HG03025 (cell line): Measurements from ENCODE around the gene SHROOM1.
"Not testable (repeated sequence)": the region's sequence is repeated elsewhere in the genome, so short reads cannot be mapped to it uniquely, and the experiment has no call there.

ENCODE experiments used
- ATAC-seq: cut with Tn5 transposase; IDR thresholded peaks from one replicate; pipeline ENCODE4 v1.9.1; 2021; ENCODE audit warnings: mild to moderate bottlenecking, moderate library complexity; ENCODE audit not compliant: unreplicated experiment, low FRiP score

SHROOM1 gene

DNA sequence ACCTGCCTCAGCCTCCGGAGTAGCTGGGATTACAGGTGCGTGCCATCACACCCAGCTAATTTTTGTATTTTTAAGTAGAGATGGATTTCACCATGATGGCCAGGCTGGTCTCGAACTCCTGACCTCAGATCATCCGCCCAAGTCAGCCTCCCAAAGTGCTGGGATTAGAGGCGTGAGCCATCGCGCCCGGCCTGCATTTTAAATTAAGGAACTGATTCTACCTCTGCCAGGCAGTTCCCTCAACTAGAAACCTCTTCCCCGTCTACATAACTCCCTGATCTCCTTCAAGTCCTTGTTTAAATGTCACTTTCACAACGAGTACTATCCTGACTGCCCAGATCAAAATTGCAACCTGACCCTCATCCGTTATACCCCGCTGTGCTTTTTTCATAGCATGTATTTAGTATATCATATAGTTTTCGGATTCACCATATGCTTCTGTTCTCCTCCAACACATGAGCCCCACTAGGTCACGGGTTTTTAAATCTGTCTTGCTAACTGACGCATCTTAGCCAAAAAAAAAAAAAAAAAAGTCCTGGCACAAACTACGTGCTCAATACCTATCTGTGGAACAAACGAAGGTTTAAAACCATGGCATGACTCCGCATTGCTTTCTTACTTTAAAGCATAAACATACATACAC lies 18.2 kb downstream of the SHROOM1 start:
- no peak for ATAC-seq

- no peak for ATAC-seq
Observed at GRCh38 chr5:132810605-132811004, 19.8 kb downstream of the SHROOM1 start.

- ATAC-seq = no peak
Observed at GRCh38 chr5:132808866-132809265, 21.6 kb downstream of the SHROOM1 start.

DNA sequence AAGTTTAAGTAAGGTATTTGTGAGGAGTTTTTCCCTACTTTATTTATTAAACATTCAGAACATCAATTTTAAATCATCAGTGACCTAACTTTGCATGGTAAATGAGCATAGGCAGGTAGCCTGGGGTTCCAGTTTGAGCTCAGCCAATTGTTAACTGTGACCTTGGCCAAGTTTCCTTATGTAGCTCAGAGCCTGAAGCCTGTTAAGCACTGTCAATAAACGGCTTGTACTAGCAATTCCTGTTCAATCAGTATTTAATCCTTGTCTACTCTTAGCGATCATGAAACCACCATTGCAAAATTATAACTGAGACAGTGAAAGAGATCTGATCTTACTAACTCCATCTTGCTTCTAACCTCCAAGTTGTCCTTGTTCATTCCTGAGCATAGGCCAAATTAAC lies 22.0 kb downstream of the SHROOM1 start:
- no peak for ATAC-seq

- no peak for ATAC-seq
Observed at GRCh38 chr5:132807163-132807838, 23.1 kb downstream of the SHROOM1 start.

DNA sequence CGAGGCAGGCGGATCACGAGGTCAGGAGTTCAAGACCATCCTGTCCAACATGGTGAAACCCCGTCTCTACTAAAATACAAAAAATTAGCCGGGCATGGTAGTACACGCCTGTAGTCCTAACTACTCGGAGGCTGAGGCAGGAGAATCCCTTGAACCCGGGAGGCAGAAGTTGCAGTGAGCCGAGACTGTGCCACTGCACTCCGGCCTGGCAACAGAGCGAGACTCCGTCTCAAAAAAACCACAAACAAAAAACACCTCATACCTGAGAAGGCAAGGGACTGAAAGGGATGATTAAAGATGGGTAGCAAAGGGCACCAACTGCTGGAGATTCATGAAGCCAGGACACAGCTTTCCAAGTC lies 23.7 kb downstream of the SHROOM1 start:
- not testable (repeated sequence) for ATAC-seq

DNA sequence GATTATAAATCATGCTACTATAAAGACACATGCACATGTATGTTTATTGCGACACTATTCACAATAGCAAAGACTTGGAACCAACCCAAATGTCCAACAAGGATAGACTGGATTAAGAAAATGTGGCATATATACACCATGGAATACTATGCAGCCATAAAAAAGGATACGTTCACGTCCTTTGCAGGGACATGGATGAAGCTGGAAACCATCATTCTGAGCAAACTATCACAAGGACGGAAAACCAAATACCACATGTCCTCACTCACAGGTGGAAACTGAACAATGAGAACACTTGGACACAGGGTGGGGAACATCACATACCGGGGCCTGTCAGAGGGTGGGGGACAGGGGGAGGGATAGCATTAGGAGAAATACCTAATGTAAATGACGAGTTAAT lies 24.6 kb downstream of the SHROOM1 start:
- not testable (repeated sequence) for ATAC-seq

GRCh38 chr5:132804219-132804618 lies 26.2 kb downstream of the SHROOM1 start:
- ATAC-seq = not testable (repeated sequence)

DNA sequence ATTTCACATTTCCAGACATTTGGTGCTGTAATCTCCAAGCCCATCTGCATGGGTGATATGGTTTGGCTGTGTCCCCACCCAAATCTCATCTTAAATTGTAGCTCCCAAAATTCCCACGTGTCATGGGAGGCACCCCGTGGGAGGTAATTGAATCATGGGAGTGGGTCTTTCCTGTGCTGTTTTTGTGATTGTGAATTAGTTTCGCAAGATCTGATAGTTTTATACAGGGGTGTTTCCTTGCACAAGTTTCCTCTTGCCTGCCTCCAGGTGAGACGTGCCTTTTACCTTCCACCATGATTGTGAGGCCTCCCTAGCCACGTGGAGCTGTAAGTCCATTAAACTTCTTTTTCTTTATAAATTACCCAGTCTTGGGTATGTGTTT lies 27.8 kb downstream of the SHROOM1 start:
- ATAC-seq = not testable (repeated sequence)

DNA sequence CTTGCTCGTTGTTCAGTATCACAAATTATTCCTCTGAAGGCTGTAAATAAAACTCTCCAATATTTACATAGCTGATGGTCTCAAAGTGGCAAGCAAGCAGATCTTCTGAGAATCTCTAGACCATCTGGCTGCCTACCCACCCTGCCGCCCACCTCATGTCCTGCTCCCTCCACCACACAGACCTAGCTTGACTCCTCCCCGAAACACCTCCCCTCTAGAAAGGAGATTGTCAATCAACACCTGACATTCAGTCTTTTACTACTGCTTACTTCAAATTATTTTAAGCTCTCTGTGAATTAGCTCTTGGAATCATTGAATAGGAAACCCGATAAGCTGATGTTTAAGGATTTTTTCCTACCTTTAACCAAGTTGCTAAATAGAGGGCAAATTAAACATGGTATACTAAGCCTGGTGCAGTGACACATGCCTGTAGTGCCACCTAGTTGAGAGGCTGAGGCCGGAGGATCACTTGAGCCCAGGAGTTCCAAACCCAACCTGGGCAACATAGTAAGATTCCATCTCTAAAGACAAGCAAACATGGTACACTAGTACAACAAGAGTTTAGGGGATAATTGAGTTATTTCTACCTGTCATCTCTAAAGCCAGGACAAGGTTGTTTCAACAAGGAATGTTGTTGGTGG lies 28.3 kb downstream of the SHROOM1 start:
- no peak for ATAC-seq

GRCh38 chr5:132800545-132800944 lies 29.9 kb downstream of the SHROOM1 start:
- no peak for ATAC-seq

GRCh38 chr5:132799392-132799791 lies 31.1 kb downstream of the SHROOM1 start:
- no peak for ATAC-seq

- no peak for ATAC-seq
Observed at GRCh38 chr5:132797651-132798050, 32.8 kb downstream of the SHROOM1 start.

DNA sequence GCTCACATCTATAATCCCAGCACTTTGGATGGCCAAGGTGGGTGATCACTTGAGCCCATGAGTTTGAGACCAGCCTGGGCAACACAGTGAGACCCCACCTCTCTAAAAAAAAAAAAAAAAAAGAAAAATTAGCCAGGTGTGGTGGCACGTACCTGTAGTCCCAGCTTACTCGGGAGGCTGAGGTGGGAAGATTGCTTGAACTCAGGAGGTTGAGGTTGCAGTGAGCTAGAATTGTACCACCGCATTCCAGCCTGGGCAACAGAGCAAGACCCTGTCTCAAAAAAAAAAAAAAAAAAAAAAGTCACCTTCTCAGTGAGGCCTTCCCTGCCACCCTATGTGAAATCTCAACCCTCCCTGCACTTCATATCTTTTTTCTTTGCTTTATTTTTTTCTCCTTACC lies 39.4 kb downstream of the SHROOM1 start:
- no peak for ATAC-seq

DNA sequence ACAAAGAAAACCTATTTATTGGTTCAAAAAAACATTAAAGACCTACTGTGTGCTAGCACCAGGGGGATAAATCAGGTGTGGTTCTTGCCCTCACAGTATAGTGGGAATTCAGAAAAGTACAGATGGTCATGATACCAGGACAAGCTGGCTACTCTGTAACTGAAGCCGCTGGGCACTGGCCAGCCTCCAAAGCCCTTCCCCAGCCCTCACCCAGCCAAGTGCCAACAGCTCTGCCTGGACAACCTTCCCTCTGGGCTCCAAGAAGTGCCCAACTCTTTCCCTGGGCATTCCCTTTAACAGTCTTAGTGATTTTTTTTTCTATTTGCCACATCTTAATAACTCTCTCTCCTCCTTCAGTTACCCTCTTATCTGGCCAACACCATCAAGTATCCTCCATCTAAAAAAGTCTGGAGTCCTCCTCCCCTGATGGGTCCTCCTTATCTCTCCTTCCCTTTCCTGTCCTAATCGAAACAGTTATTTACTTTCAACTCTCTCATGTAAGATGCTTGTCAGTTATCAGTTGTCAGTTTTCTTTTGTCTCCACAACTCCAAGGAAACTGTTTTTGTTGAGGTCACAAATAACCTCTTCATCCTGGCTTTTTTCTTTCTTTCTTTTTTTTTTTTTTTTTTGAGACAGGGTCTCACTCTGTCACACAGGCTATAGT lies 40.1 kb downstream of the SHROOM1 start:
- ATAC-seq = no peak

DNA sequence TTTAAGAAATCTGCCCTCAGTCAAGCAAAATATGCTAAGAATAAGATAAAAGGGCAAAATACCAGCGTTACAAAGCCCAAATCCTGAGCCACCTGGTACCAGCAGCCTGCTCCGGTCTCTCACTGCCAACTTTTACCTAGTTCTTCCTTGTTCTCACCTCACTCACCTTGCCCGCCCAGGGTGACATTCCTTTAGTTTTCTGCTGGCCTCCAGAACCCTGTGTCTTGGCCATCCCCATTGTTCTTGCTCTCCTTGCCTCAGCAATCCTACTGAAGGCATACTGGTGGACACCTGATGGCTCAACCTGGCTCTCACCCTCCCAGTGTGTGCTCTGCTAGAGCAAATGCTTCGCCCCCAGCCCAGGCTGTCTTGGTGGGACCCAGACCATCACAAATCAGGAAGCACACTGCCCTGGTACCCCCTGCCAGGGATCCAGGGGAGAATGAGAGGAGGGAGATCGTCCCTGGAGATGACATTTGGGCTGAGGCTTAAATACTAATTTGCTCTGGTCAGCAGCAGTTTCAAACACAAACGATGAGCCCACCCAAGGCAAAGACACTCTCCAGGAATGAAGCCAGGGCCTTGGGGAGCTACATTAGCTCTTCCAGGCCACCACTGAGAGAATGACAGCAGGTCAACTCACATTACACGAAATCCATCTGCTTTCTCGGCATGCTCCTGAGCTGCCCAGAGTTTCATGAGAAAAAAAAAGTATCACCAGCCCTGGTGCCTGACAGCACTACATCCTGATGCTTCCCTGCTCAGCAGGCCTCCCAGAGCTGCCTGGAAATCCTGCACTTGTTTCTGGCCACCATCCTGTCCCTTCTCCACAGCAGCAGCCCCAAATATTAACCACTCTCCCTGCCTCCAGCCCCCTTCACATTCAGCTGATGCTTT lies 41.2 kb downstream of the SHROOM1 start:
- no peak for ATAC-seq

GRCh38 chr5:132788508-132788907 lies 41.9 kb downstream of the SHROOM1 start:
- no peak for ATAC-seq

GRCh38 chr5:132787076-132787475 lies 43.4 kb downstream of the SHROOM1 start:
- ATAC-seq = no peak

GRCh38 chr5:132785864-132786263 lies 44.6 kb downstream of the SHROOM1 start:
- no peak for ATAC-seq

- ATAC-seq = no peak
Observed at GRCh38 chr5:132785365-132785764, 45.1 kb downstream of the SHROOM1 start.
